Skin of body (tissue), 2 donors: Measurements from ENCODE around the gene CD83. TPM values are rescaled to one million over a fixed set of nuclear protein-coding genes. Genes with fewer than 3 reads are reported as not detected.

Experiments
- small RNA-seq: library from RNA; depleted of rRNA; stranded (forward); fragments of <200 nt; gene quantifications from one replicate; pipeline ENCODE3, GENCODE V24; 2014; ENCODE audit warnings: low replicate concordance
- total RNA-seq: library from RNA; depleted of rRNA; stranded (reverse); fragments of >200 nt; gene quantifications from one replicate; pipeline ENCODE4 v1.2.3, GENCODE V29; 2014

Gene CD83
- total RNA-seq, 1 donor from 2014 or later: 22.1 TPM

Small RNAs within 50 kb of the gene (small RNA-seq; reads per million reads assigned to genes)
- gene RNU7-133P: not detected

Other genes with a start within 250 kb of the CD83 start
- 1.1 TPM for gene RNF182, start 192.8 kb upstream of the CD83 start, total RNA-seq